ENCODE measurements around the gene EGFLAM. TPM values are rescaled to one million over a fixed set of nuclear protein-coding genes. Genes with fewer than 3 reads are reported as not detected.

Gene EGFLAM
- under 0.01 and 0.11 TPM in 2 replicates for total RNA-seq

GRCh38 chr5:38258319-38259061 lies at the start of gene EGFLAM:
Gene EGFLAM (plus strand): TSS chr5:38258559. CDS start chr5:38258755, 196 bp downstream.

Measured in dermis lymphatic vessel endothelial cell (primary cell).